Fibroblast of pulmonary artery (primary cell): ENCODE measurements around the gene COMT.

Experiments
- DNase-seq: peaks from one replicate; pipeline ENCODE4 v3.0.0-alpha.2; 2010; ENCODE audit warnings: low read depth
- H3K4me3 ChIP-seq: replicated peaks from 2 replicates; pipeline ENCODE4 v1.5.1; 2011; ENCODE audit warnings: low read depth, mild to moderate bottlenecking, control low read depth, low read length, moderate library complexity
- CTCF ChIP-seq: IDR thresholded peaks from 2 replicates; pipeline ENCODE4 v1.5.1; 2011; ENCODE audit warnings: mild to moderate bottlenecking, control low read depth, low read length, inconsistent platforms; ENCODE audit errors: missing control alignments

Gene COMT

GRCh38 chr22:19979712-19980493, 38.3 kb downstream of the COMT start:
- DNase-seq: no peak
- TF ChIP-seq CTCF: no peak
- H3K4me3 ChIP-seq: no peak overlapping the region

GRCh38 chr22:19980766-19981165, 39.2 kb downstream of the COMT start:
- no peak overlapping the region for H3K4me3 ChIP-seq
- no peak for DNase-seq

GRCh38 chr22:19981171-19981960, 39.8 kb downstream of the COMT start:
- no peak for DNase-seq
- no peak for TF ChIP-seq CTCF
- no peak overlapping the region for H3K4me3 ChIP-seq

More at GRCh38 chr22:19980766-19981165, 39.2 kb downstream of the COMT start:
- no peak for TF ChIP-seq CTCF

- no peak overlapping the region for H3K4me3 ChIP-seq
- TF ChIP-seq CTCF: no peak
- no peak for DNase-seq
Measured at GRCh38 chr22:19981961-19982920, 40.7 kb downstream of the COMT start.

GRCh38 chr22:19982991-19983578, 41.5 kb downstream of the COMT start:
- TF ChIP-seq CTCF: no peak
- no peak for DNase-seq

GRCh38 chr22:19983741-19984140, 42.2 kb downstream of the COMT start:
- H3K4me3 ChIP-seq: no peak overlapping the region
- no peak for TF ChIP-seq CTCF

More at GRCh38 chr22:19982991-19983578, 41.5 kb downstream of the COMT start:
- H3K4me3 ChIP-seq: no peak overlapping the region

More at GRCh38 chr22:19983741-19984140, 42.2 kb downstream of the COMT start:
- DNase-seq: no peak
